Psoas muscle (tissue), 8 donors: Measurements from ENCODE around the gene PRG2. TPM values are rescaled to one million over a fixed set of nuclear protein-coding genes. Genes with fewer than 3 reads are reported as not detected.
A peak's percentile ranks its signal among the peaks of the same experiment; 100 is the strongest.
"Not testable (repeated sequence)": the region's sequence is repeated elsewhere in the genome, so short reads cannot be mapped to it uniquely, and the experiment has no call there.

Experiments used
- ATAC-seq, 4 donors: fragments of 200-7000 bp; cut with Tn5 transposase; one replicate each; pipeline ENCODE4 v1.9.1; 2020; ENCODE audit warnings: moderate library complexity in 3 of 4, mild to moderate bottlenecking in 2 of 4
- DNase-seq, 2 donors: peaks; one replicate each; pipeline ENCODE4 v3.0.0-alpha.2; 2020
- H3K27ac ChIP-seq: fragments of 200-600 bp; one replicate; pipeline ENCODE4 v1.8.0; 2022
- H3K27me3 ChIP-seq, 3 donors: fragments of 200-600 bp in 1 of 3; one replicate each; pipeline versions ENCODE4 v1.6.1 to v1.8.0; 2013 to 2022; ENCODE audit warnings: low read length in 2 of 3, mild to moderate bottlenecking in 2 of 3, moderate library complexity in 1 of 3; ENCODE audit not compliant: insufficient read depth in 3 of 3
- H3K36me3 ChIP-seq, 2 donors: fragments of 200-600 bp in 1 of 2; one replicate each; pipeline versions ENCODE4 v1.6.1 to v1.8.0; 2013 to 2022; ENCODE audit warnings: low read depth in 1 of 2, mild to moderate bottlenecking in 1 of 2, moderate library complexity in 1 of 2; ENCODE audit not compliant: insufficient read depth in 1 of 2
- H3K4me1 ChIP-seq: fragments of 200-600 bp; one replicate; pipeline ENCODE4 v1.8.0; 2022
- H3K4me3 ChIP-seq: fragments of 200-600 bp; one replicate; pipeline ENCODE4 v1.8.0; 2022; ENCODE audit warnings: mild to moderate bottlenecking
- H3K9me3 ChIP-seq: fragments of 200-600 bp; one replicate; pipeline ENCODE4 v1.8.0; 2022
- CTCF ChIP-seq: fragments of 200-600 bp; IDR thresholded peaks from one replicate; pipeline ENCODE4 v1.8.0; 2022; ENCODE audit warnings: antibody characterized with exemption
- WGBS, 3 donors: extraction: QIAGEN DNeasy Blood & Tissue Kit; methylation state at CpG; one replicate each; pipeline versions ENCODE4 v1.1.6 to v1.1.7; 2013; 5-methylcytosine and 5-hydroxymethylcytosine counted together
- intact Hi-C, 2 donors: fragments of 100-400 bp; cut with DNase I; formaldehyde crosslinking; loops; one replicate each; pipeline versions ENCODE4 v1.11.0 to v1.14.2; 2022
- polyA plus RNA-seq, 3 donors: library from polyadenylated mRNA; stranded (reverse); fragments of 200-250 nt; gene quantifications; one replicate each; pipeline ENCODE4 v1.2.3, GENCODE V29; 2013
- total RNA-seq, 4 donors: library from RNA; stranded (reverse); fragmentation: NEBNext Ultra II Directional in 2 of 4; extraction: Animal tissue kit (Norgen Biotek cat#: 25700) in 2 of 4; gene quantifications; one replicate each; pipeline versions ENCODE4 v1.2.1 to v1.2.4, GENCODE V29; 2021 to 2023
- donor health status: healthy with polysubstance abuse.
- donor health status: DM: no; HTN: no; CAD: no; lungs with moderate emphysema.
- donor health status: Bipolar disorder and iron deficiency.
- donor health status: healthy.
- donor health status: DM: yes; HTN: yes; CAD: no.
- donor health status: DM: no; HTN: no; CAD: no.
- donor health status: DM: no; HTN: no; CAD: no.
- donor health status: DM: yes; HTN: yes; CAD: no.

PRG2 gene
- total and polyA plus RNA-seq, 7 donors: 0.25 TPM; not detected in 6

- Histone ChIP-seq H3K4me1 (peaks cover 13% of the 10 kb centered on the region), H3K36me3 (peaks cover 0 to 5% of the 10 kb centered on the region in 2 donors), H3K9me3 (no peaks in the 10 kb centered on the region), H3K27ac (no peak overlapping the region), H3K4me3 (no peak overlapping the region), H3K27me3 (no peaks in the 10 kb centered on the region)
- intact Hi-C loops: no loop called here
- TF ChIP-seq CTCF: no peak
- no peak for DNase-seq
- ATAC-seq: no peak
- 78 to 83% (median 81%) methylated on average over 5 of the region's 5 CpGs for WGBS, 3 donors
These were observed 51.1 kb downstream of the PRG2 start for GRCh38 chr11:57339328-57339727.

- H3K4me1 ChIP-seq: peaks cover 18% of the 10 kb centered on the region
- H3K9me3 ChIP-seq: no peaks in the 10 kb centered on the region
- no peak for ATAC-seq
- H3K27ac ChIP-seq: no peak within 1 kb of the TSS
- peaks cover 0 to 17% of the 10 kb centered on the region in 2 donors for H3K36me3 ChIP-seq
- TF ChIP-seq CTCF: no peak
- no peak within 1 kb of the TSS for H3K4me3 ChIP-seq
- 33 to 38% (median 37%) methylated on average over 4 of the region's 4 CpGs for WGBS, 3 donors
- intact Hi-C loops: no loop called here
- no peaks in the 10 kb centered on the region for H3K27me3 ChIP-seq
- DNase-seq: no peak
These were observed 52.3 kb downstream of the PRG2 start, which contains the start of gene P2RX3 for GRCh38 chr11:57338142-57338541. TSS of gene P2RX3 (plus strand) at chr11:57338352. CDS start at chr11:57338551, 199 bp downstream.

- WGBS, 3 donors: 88 to 92% (median 92%) methylated on average over 6 of the region's 6 CpGs
- ATAC-seq, H3K9me3 ChIP-seq, H3K27me3 ChIP-seq, DNase-seq, intact Hi-C loops: not testable (repeated sequence)
- Histone ChIP-seq H3K4me1 (peaks cover 18% of the 10 kb centered on the region), H3K4me3 (peak overlapping the region; percentile 85), H3K27ac (peak overlapping the region; percentile 81), H3K36me3 (peaks cover 0 to 30% of the 10 kb centered on the region in 2 donors)
These were observed 53.6 kb downstream of the PRG2 start for GRCh38 chr11:57336856-57337255.

Other genes with a start within 250 kb of the PRG2 start
- gene LRRC55, start 208.7 kb downstream of the PRG2 start, total RNA-seq: under 1 TPM; 0.04 to 0.27 (median 0.08) TPM
- gene LRRC55, start 208.7 kb downstream of the PRG2 start, polyA plus RNA-seq: under 1 TPM; 0.05 to 0.11 (median 0.07) TPM
- gene APLNR, start 153.4 kb downstream of the PRG2 start, total RNA-seq: 10 to 100 TPM in 1 of 4 donors, 1 to 10 TPM in 3; 3.5 to 17.0 (median 4.4) TPM
- 1 to 10 TPM in 2 of 3 donors, under 1 TPM in 1; 0.75 to 3.3 (median 2.6) TPM for gene APLNR, start 153.4 kb downstream of the PRG2 start, polyA plus RNA-seq
- gene TNKS1BP1, start 65.7 kb downstream of the PRG2 start, total RNA-seq: 100 to 1,000 TPM in 2 of 4 donors, 10 to 100 TPM in 2; 63.9 to 288 (median 129) TPM
- 100 to 1,000 TPM in 1 of 3 donors, 10 to 100 TPM in 2; 76.9 to 121 (median 79.9) TPM for gene TNKS1BP1, start 65.7 kb downstream of the PRG2 start, polyA plus RNA-seq
- 10 to 100 TPM; 69.0 to 94.0 (median 82.4) TPM for gene SSRP1, start 54.8 kb downstream of the PRG2 start, total RNA-seq
- gene SSRP1, start 54.8 kb downstream of the PRG2 start, polyA plus RNA-seq: 100 to 1,000 TPM; 101 to 138 (median 125) TPM
- gene P2RX3, start 52.3 kb downstream of the PRG2 start, total RNA-seq: under 1 TPM; 0.40 to 0.90 (median 0.43) TPM
- gene P2RX3, start 52.3 kb downstream of the PRG2 start, polyA plus RNA-seq: under 1 TPM; 0.21 to 0.60 (median 0.30) TPM
- not detected for gene PRG3, start 9.5 kb downstream of the PRG2 start, total RNA-seq
- not detected for gene PRG3, start 9.5 kb downstream of the PRG2 start, polyA plus RNA-seq
- 10 to 100 TPM; 10.6 to 18.8 (median 16.0) TPM for gene SLC43A3, start 36.5 kb upstream of the PRG2 start, total RNA-seq
- gene SLC43A3, start 36.5 kb upstream of the PRG2 start, polyA plus RNA-seq: 10 to 100 TPM in 1 of 3 donors, 1 to 10 TPM in 2; 5.8 to 14.7 (median 6.4) TPM
- gene RTN4RL2, start 69.9 kb upstream of the PRG2 start, total RNA-seq: 1 to 10 TPM in 1 of 4 donors, under 1 TPM in 3; 0.77 to 1.1 (median 0.84) TPM
- under 1 TPM; 0.44 to 0.61 (median 0.49) TPM for gene RTN4RL2, start 69.9 kb upstream of the PRG2 start, polyA plus RNA-seq
- 10 to 100 TPM in 1 of 4 donors, 1 to 10 TPM in 3; 4.1 to 15.3 (median 7.1) TPM for gene SLC43A1, start 125.1 kb upstream of the PRG2 start, total RNA-seq
- gene SLC43A1, start 125.1 kb upstream of the PRG2 start, polyA plus RNA-seq: 10 to 100 TPM in 1 of 3 donors, 1 to 10 TPM in 2; 3.5 to 13.7 (median 7.5) TPM
- 10 to 100 TPM; 55.0 to 90.0 (median 73.0) TPM for gene TIMM10, start 140.1 kb upstream of the PRG2 start, total RNA-seq
- gene TIMM10, start 140.1 kb upstream of the PRG2 start, polyA plus RNA-seq: 100 to 1,000 TPM in 2 of 3 donors, 10 to 100 TPM in 1; 97.7 to 149 (median 112) TPM
- 100 to 1,000 TPM in 1 of 4 donors, 10 to 100 TPM in 2, 1 to 10 TPM in 1; 7.6 to 118 (median 36.9) TPM for gene SMTNL1, start 146.9 kb upstream of the PRG2 start, total RNA-seq
- gene SMTNL1, start 146.9 kb upstream of the PRG2 start, polyA plus RNA-seq: 10 to 100 TPM in 2 of 3 donors, 1 to 10 TPM in 1; 6.7 to 19.7 (median 14.9) TPM
- 10 to 100 TPM in 3 of 4 donors, 1 to 10 TPM in 1; 6.8 to 24.7 (median 12.3) TPM for gene UBE2L6, start 177.0 kb upstream of the PRG2 start, total RNA-seq
- gene UBE2L6, start 177.0 kb upstream of the PRG2 start, polyA plus RNA-seq: 1 to 10 TPM; 5.3 to 9.9 (median 9.1) TPM
- gene SERPING1, start 207.0 kb upstream of the PRG2 start, total RNA-seq: 10 to 100 TPM; 65.1 to 97.3 (median 71.2) TPM
- gene SERPING1, start 207.0 kb upstream of the PRG2 start, polyA plus RNA-seq: 10 to 100 TPM; 42.6 to 77.2 (median 62.3) TPM